Immature natural killer cell (primary cell): ENCODE data around the gene CNTLN. TPM values are rescaled to one million over a fixed set of nuclear protein-coding genes. Genes with fewer than 3 reads are reported as not detected.

Experiments used
- DNase-seq, 3 donors: peaks; one replicate each; pipeline ENCODE4 v3.0.0; 2022; ENCODE audit warnings: mixed read lengths in 1 of 3
- H3K27ac Mint-ChIP-seq, 6 donors: one replicate each; pipeline ENCODE4 v1.8.0; 2020; ENCODE audit warnings: mixed read lengths in 6 of 6, mild to moderate bottlenecking in 5 of 6, inconsistent platforms in 4 of 6, moderate library complexity in 3 of 6
- H3K27me3 Mint-ChIP-seq, 3 donors: one replicate each; pipeline ENCODE4 v1.8.0; 2020 to 2021; ENCODE audit warnings: low read depth in 3 of 3, mild to moderate bottlenecking in 3 of 3, mixed read lengths in 3 of 3, moderate library complexity in 3 of 3, inconsistent platforms in 1 of 3
- H3K36me3 Mint-ChIP-seq, 3 donors: one replicate each; pipeline ENCODE4 v1.8.0; 2020; ENCODE audit warnings: mixed read lengths in 3 of 3, inconsistent platforms in 2 of 3, mild to moderate bottlenecking in 2 of 3
- H3K4me1 Mint-ChIP-seq, 2 donors: one replicate each; pipeline ENCODE4 v1.8.0; 2020; ENCODE audit warnings: inconsistent platforms in 2 of 2, mild to moderate bottlenecking in 2 of 2, mixed read lengths in 2 of 2, moderate library complexity in 1 of 2
- H3K4me3 Mint-ChIP-seq, 5 donors: one replicate each; pipeline ENCODE4 v1.8.0; 2020; ENCODE audit warnings: mild to moderate bottlenecking in 5 of 5, mixed read lengths in 5 of 5, inconsistent platforms in 3 of 5, moderate library complexity in 3 of 5
- H3K9me3 Mint-ChIP-seq, 6 donors: one replicate each; pipeline ENCODE4 v1.8.0; 2020; ENCODE audit warnings: mild to moderate bottlenecking in 6 of 6, mixed read lengths in 6 of 6, inconsistent platforms in 4 of 6, moderate library complexity in 3 of 6
- polyA plus RNA-seq, 3 donors: library from polyadenylated mRNA; unstranded; fragments of 300-500 nt; fragmentation: Illumina TruSeq; gene quantifications; one replicate each; pipeline ENCODE4 v1.2.3, GENCODE V29; 2021

The CNTLN gene
- polyA plus RNA-seq, 3 donors from 2014 or later = 0.08 to 0.12 TPM; not detected in 1

DNA sequence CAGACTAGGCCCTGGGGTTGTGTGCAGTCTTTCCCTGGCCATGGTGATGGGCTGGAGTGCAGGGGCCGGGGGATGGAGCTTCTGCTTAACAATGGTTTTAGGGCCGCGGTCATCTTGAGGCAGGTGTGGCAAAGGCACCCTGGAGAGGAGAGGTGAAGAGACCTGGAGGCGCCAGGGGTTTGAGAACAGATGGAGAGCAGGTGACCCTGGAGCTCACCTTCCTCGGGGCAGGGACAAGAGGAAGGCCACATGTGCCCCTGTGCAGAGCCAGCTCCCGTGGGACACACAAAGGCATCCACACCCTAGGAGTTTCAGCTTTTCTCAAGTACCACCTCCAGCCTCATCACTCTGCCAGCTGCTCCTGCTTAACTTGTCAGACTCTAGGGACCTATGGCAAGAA, 397.6 kb downstream of the CNTLN start:
- Mint-ChIP-seq H3K27ac (no peak overlapping the region), H3K27me3 (peaks cover 0 to 5% (median 2%) of the 10 kb centered on the region in 3 donors), H3K36me3 (no peaks in the 10 kb centered on the region), H3K4me1 (no peaks in the 10 kb centered on the region), H3K9me3 (peaks cover 0 to 3% (median 0%) of the 10 kb centered on the region in 6 donors), H3K4me3 (no peak overlapping the region)
- DNase-seq = no peak

DNA sequence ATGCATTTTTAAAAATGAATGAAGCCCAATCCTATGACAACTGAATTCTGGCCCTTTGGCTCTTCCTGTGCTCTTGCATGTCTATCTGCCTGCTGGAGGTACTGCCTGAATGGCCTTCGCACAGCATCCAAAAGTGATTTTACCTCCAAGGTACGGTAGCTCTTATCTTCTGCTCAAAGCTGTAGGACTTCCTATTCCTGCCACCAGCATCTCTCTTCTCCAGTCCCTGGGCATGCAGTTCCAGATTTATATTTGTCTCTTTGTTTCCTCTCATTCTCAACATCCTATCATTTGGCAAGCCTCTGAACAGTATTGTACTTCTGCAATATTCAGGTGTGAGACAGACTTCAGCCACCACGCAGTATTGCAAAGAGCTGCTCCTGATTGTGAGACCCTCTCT, 400.3 kb downstream of the CNTLN start:
- Mint-ChIP-seq H3K4me1 (no peaks in the 10 kb centered on the region), H3K27me3 (peaks cover 0 to 5% (median 0%) of the 10 kb centered on the region in 3 donors), H3K27ac (no peak overlapping the region), H3K36me3 (no peaks in the 10 kb centered on the region), H3K9me3 (peaks cover 0 to 8% (median under 1%) of the 10 kb centered on the region in 6 donors), H3K4me3 (no peak overlapping the region)
- DNase-seq = no peak

DNA sequence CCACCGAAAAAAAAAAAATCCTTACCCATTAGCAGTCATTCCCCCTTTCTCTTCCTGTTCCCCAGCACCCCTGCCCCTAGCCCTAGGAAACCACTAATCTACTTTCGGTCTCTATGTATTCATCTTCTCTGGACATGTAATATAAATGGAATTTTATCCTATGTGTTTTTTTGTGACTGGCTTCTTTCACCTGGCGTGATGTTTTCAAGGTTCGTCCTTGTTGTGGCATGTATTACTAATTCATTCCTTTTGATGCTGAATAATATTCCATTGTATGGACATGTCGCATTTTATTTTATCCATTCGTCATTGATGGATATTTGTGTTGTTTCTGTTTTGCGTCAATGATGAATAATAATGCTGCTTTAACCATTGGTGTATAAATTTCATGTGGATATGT, 401.2 kb downstream of the CNTLN start:
- no peak overlapping the region for H3K27ac Mint-ChIP-seq
- H3K27me3 Mint-ChIP-seq = peaks cover 0 to 5% (median 0%) of the 10 kb centered on the region in 3 donors
- H3K9me3 Mint-ChIP-seq = peaks cover 0 to 8% (median 5%) of the 10 kb centered on the region in 6 donors
- H3K4me3 Mint-ChIP-seq = no peak overlapping the region
- H3K36me3 Mint-ChIP-seq = no peaks in the 10 kb centered on the region
- no peaks in the 10 kb centered on the region for H3K4me1 Mint-ChIP-seq
- no peak for DNase-seq

DNA sequence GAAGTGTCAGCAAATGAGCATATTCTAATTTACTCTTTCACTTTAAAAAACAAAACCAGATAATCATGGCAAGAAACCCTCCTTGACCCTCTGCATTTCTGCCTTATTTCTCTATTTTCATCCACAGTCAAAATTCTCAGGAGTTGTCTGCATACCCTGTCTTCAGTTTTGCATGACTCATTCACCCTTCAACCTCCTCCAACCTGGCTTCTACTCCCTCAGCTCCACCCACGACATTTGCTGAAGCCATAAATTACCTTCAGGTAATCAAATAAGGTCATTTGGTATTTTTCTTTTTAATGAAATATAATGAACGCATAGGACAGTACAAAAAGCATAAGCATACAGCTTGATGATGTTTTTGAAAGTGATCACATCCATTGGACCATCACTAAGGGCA, 416.2 kb downstream of the CNTLN start:
- peaks cover 0 to 2% (median 2%) of the 10 kb centered on the region in 3 donors for H3K27me3 Mint-ChIP-seq
- no peak overlapping the region for H3K4me3 Mint-ChIP-seq
- no peak for DNase-seq
- H3K4me1 Mint-ChIP-seq = no peaks in the 10 kb centered on the region
- no peaks in the 10 kb centered on the region for H3K36me3 Mint-ChIP-seq
- peaks cover 3 to 37% (median 5%) of the 10 kb centered on the region in 6 donors for H3K9me3 Mint-ChIP-seq
- H3K27ac Mint-ChIP-seq = no peak overlapping the region
